Loucy (cell line): Measurements from ENCODE around the gene KLK8.

Source experiments
- H2AFZ ChIP-seq: fragments of 200-600 bp; sonication (generic); 2 replicates; pipeline ENCODE4 v1.6.0; 2016; ENCODE audit warnings: antibody characterized with exemption, mild to moderate bottlenecking, low read length, moderate library complexity
- H3F3A ChIP-seq: fragments of 200-600 bp; 2 replicates; pipeline ENCODE4 v1.6.0; 2016; ENCODE audit warnings: antibody characterized with exemption, low read depth, mild to moderate bottlenecking
- H3K27me3 ChIP-seq: fragments of 200-600 bp; sonication (generic); 2 replicates; pipeline ENCODE4 v1.6.1; 2014; ENCODE audit warnings: low read length, mild to moderate bottlenecking; ENCODE audit not compliant: insufficient read depth, poor library complexity, severe bottlenecking
- H3K36me3 ChIP-seq: fragments of 200-600 bp; sonication (generic); 2 replicates; pipeline ENCODE4 v1.6.1; 2016; ENCODE audit warnings: low read length; ENCODE audit not compliant: insufficient read depth
- H3K4me1 ChIP-seq: fragments of 200-600 bp; sonication (generic); 2 replicates; pipeline ENCODE4 v1.5.1; 2014; ENCODE audit warnings: low read length, mild to moderate bottlenecking; ENCODE audit not compliant: insufficient read depth, poor library complexity, severe bottlenecking
- H3K4me2 ChIP-seq: fragments of 200-600 bp; sonication (generic); 2 replicates; pipeline ENCODE4 v1.6.0; 2014; ENCODE audit warnings: antibody characterized with exemption, low read length, low read depth, mild to moderate bottlenecking; ENCODE audit not compliant: poor library complexity, severe bottlenecking
- H3K4me3 ChIP-seq: fragments of 200-600 bp; sonication (generic); 2 replicates; pipeline ENCODE4 v1.5.1; 2014; ENCODE audit warnings: low read length, mild to moderate bottlenecking, mixed read lengths; ENCODE audit not compliant: poor library complexity, severe bottlenecking
- H3K79me2 ChIP-seq: fragments of 200-600 bp; sonication (generic); 2 replicates; pipeline ENCODE4 v1.6.1; 2014; ENCODE audit warnings: low read length; ENCODE audit not compliant: insufficient read depth
- H3K9ac ChIP-seq: fragments of 200-600 bp; sonication (generic); 2 replicates; pipeline ENCODE4 v1.6.0; 2014; ENCODE audit warnings: mild to moderate bottlenecking, low read depth, low read length, moderate library complexity; ENCODE audit not compliant: poor library complexity, severe bottlenecking
- H3K9me2 ChIP-seq: fragments of 200-600 bp; sonication (generic); replicated peaks from 2 replicates; pipeline ENCODE4 v1.6.1; 2016; ENCODE audit warnings: low read depth, low read length, mixed read lengths
- H3K9me3 ChIP-seq: fragments of 200-600 bp; sonication (generic); 2 replicates; pipeline ENCODE4 v1.6.1; 2014; ENCODE audit warnings: mild to moderate bottlenecking, antibody characterized with exemption, low read length, low read depth; ENCODE audit not compliant: insufficient read depth
- H4K20me1 ChIP-seq: fragments of 200-600 bp; sonication (generic); 2 replicates; pipeline ENCODE4 v1.6.0; 2014; ENCODE audit warnings: antibody characterized with exemption, low read length, mild to moderate bottlenecking; ENCODE audit not compliant: insufficient read depth, poor library complexity, severe bottlenecking
- CTCF ChIP-seq: fragments of 200-600 bp; sonication (generic); conservative IDR thresholded peaks from 2 replicates; pipeline ENCODE4 v1.5.1; 2014; ENCODE audit warnings: mild to moderate bottlenecking, antibody characterized with exemption, low read length
- EZH2phosphoT487 ChIP-seq: fragments of 200-600 bp; IDR thresholded peaks from 2 replicates; pipeline ENCODE4 v1.6.1; 2018; ENCODE audit warnings: antibody characterized with exemption, mild to moderate bottlenecking, moderate library complexity, borderline replicate concordance

KLK8 gene

GRCh38 chr19:51009061-51009891 lies 7.9 kb upstream of the KLK8 start:
- no peaks in the 10 kb centered on the region for H3K9me2 ChIP-seq
- H3K79me2 ChIP-seq = no peaks in the 10 kb centered on the region
- TF ChIP-seq CTCF (no peak), EZH2phosphoT487 (no peak)

GRCh38 chr19:51007488-51007887 lies 6.1 kb upstream of the KLK8 start:
- Histone ChIP-seq H3K9me3 (peaks cover 3% of the 10 kb centered on the region; the same call in 1 of the 2 replicates), H3K9ac (no peak overlapping the region), H3K79me2 (no peaks in the 10 kb centered on the region), H3K4me2 (no peak overlapping the region), H3K4me1 (no peaks in the 10 kb centered on the region), H3K9me2 (no peaks in the 10 kb centered on the region), H2AFZ (no peak overlapping the region), H3F3A (no peaks in the 10 kb centered on the region), H4K20me1 (no peaks in the 10 kb centered on the region), H3K36me3 (no peaks in the 10 kb centered on the region), H3K27me3 (no peaks in the 10 kb centered on the region), H3K4me3 (no peak overlapping the region)
- TF ChIP-seq CTCF = no peak
- no peak for TF ChIP-seq EZH2phosphoT487

More at GRCh38 chr19:51009061-51009891, 7.9 kb upstream of the KLK8 start:
- no peaks in the 10 kb centered on the region for H3K4me1 ChIP-seq
- H4K20me1 ChIP-seq = no peaks in the 10 kb centered on the region
- H3K4me3 ChIP-seq = no peak overlapping the region
- H3K36me3 ChIP-seq = no peaks in the 10 kb centered on the region
- no peak overlapping the region for H2AFZ ChIP-seq
- H3K27me3 ChIP-seq = no peaks in the 10 kb centered on the region
- no peaks in the 10 kb centered on the region for H3K9me3 ChIP-seq
- H3F3A ChIP-seq = no peaks in the 10 kb centered on the region
- H3K4me2 ChIP-seq = no peak overlapping the region
- no peak overlapping the region for H3K9ac ChIP-seq

GRCh38 chr19:51006406-51006805 lies 5.0 kb upstream of the KLK8 start:
- no peak overlapping the region for H3K4me3 ChIP-seq
- no peaks in the 10 kb centered on the region for H3F3A ChIP-seq
- no peaks in the 10 kb centered on the region for H4K20me1 ChIP-seq
- TF ChIP-seq EZH2phosphoT487 (no peak), CTCF (no peak)
- H3K27me3 ChIP-seq = no peaks in the 10 kb centered on the region
- H3K9me3 ChIP-seq = peaks cover 5% of the 10 kb centered on the region; the same call in 1 of the 2 replicates
- H3K79me2 ChIP-seq = no peaks in the 10 kb centered on the region
- H3K9ac ChIP-seq = no peak overlapping the region
- no peaks in the 10 kb centered on the region for H3K9me2 ChIP-seq
- H2AFZ ChIP-seq = no peak overlapping the region
- H3K4me2 ChIP-seq = no peak overlapping the region
- no peaks in the 10 kb centered on the region for H3K36me3 ChIP-seq
- no peaks in the 10 kb centered on the region for H3K4me1 ChIP-seq
